C4-2B (cell line): ENCODE results near the gene DBNL.

Experiments used
- H3K27ac ChIP-seq: fragments of 450-650 bp; 2 replicates; pipeline ENCODE4 v1.5.1; 2017
- ZFX ChIP-seq: fragments of 450-650 bp; IDR thresholded peaks from 2 replicates; pipeline ENCODE4 v1.6.1; 2017
- TF ChIP-seq, protein P1 (sequence below): fragments of 450-650 bp; conservative IDR thresholded peaks from 2 replicates; pipeline ENCODE4 v1.5.1; 2017; ENCODE audit warnings: mild to moderate bottlenecking

Gene DBNL

DNA sequence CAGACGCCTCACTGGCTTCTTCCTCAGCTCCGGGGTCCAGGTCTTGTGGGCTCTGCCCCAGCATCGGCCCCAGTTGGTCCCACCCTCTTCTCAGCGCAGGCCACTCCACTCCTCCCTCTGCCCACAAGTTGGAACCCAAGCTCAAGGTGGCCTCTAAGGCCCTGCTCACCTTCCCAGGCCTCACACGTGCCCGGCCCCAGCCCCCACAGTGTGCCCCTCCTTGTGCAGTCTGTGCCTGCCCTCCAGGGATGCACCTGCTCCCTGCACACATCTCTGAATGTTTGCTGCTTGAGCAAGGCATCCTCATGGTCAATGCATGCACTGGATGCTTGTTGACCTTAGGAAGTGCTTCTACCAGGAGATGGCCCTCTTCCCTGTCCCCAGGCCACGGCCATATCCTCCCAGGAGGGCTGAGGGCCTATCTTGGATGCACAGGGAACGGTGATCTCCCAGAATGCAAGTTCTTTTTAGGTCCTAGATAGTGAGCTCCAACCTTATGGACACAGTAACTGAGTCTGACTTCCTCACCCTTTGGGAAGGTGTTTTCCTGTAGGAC lies 51.9 kb downstream of the DBNL start:
- H3K27ac ChIP-seq = no peak overlapping the region
- TF ChIP-seq, protein P1, sequence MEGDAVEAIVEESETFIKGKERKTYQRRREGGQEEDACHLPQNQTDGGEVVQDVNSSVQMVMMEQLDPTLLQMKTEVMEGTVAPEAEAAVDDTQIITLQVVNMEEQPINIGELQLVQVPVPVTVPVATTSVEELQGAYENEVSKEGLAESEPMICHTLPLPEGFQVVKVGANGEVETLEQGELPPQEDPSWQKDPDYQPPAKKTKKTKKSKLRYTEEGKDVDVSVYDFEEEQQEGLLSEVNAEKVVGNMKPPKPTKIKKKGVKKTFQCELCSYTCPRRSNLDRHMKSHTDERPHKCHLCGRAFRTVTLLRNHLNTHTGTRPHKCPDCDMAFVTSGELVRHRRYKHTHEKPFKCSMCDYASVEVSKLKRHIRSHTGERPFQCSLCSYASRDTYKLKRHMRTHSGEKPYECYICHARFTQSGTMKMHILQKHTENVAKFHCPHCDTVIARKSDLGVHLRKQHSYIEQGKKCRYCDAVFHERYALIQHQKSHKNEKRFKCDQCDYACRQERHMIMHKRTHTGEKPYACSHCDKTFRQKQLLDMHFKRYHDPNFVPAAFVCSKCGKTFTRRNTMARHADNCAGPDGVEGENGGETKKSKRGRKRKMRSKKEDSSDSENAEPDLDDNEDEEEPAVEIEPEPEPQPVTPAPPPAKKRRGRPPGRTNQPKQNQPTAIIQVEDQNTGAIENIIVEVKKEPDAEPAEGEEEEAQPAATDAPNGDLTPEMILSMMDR = no peak
- no peak for TF ChIP-seq ZFX

DNA sequence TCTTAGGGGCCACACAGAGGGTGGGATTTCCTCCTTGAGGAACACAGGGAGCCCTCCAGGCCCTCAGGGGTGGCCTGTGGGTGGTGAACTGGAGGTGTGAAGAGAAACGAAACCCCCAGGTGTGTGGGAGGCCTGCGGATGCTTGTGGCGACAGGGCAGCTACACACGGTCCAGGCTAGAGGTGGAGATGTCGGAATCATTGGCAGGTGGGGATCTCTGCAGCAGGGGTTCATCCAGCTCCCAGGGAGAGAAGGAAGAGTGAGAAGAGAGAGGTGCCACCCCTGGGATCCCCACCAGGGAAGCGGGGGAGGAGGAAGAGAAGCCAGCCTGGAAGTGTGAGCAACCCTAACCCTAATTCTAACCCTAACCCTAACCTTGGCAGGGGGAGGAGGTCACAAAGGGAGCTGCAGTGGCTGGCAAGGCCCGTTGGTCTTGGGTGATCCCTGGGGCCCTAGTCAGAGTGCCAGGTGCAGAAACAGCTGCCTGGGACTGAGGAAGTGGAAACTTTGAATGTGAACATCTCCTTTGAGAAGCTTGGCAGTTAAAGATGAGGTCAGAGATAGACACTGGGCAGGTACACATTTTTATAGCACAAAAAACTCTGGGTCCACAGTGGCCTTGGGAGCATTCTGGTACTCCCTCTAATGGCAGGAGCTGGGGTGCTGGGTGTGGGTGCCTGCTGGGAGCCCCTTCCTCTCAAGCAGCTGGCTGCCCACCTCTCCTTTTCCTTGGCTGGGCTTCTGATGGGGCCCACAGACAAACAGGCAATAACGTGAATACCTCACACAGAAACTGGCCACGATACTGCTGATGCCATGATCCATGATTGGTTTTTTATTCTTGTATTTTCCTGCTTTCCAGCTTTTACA lies 52.8 kb downstream of the DBNL start:
- TF ChIP-seq ZFX = no peak
- TF ChIP-seq, protein P1 = no peak
- no peak overlapping the region for H3K27ac ChIP-seq

DNA sequence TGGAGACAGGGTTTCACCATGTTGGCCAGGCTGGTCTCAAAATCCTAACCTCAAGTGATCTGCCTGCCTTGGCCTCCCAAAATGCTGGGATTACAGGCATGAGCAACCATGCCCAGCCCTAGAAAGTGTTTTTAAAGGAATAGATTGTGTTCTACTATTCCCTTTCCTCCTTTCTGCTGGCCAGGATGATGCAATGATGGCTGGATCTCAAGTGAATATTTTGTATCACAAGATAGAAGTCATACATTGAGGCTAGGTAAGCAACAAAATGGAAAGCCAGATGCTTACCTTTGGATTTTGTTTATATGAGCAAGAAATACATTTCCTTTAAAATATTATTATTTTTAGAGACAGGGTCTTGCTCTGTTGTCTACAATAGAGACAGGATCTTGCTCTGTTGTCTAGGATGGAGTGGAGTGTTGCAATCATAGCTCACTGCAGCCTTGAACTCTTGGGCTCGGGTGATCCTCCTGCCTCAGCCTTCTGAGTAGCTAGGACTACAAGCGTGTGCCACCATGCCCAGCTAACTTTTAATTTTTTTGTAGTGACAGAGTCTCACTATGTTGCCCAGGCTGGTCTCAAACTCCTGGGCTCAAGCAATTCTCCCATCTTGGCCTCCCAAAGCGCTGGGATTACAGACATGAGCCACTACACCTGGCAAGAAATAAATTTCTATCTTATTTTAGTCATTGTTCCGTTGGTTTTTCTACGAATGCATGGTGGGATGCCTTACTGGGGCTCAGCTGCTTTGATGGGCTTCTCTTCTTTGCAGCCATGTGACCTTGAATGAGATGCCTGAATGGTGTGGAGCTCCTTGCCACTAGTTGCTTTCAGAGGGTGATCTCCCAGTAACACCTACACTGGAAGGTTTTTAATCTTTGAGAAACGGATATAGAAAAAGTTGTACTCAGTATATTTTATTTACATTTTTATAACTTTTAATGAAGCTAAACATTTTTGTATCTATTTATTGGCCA lies 53.9 kb downstream of the DBNL start:
- H3K27ac ChIP-seq = no peak overlapping the region
- no peak for TF ChIP-seq ZFX
- TF ChIP-seq, protein P1 = no peak

DNA sequence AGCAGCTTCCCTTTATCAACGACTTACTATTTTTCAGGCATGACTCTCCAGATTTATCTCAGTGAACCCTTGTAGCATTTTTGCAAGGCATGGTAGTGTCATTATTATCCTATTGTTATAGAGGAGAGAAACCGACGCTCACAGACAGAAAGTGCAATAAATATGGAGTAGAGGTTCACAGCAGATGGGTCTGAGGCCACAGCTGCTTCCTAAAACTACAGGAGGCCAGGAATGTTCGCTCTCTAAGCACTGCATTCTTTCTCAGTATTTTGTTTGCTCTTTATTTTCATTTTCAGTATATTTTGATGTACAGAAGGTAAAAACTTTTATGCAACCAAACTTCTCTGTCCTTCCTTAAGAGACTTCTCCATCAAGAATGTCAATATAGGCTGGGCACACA lies 55.2 kb downstream of the DBNL start:
- H3K27ac ChIP-seq = no peak overlapping the region
- TF ChIP-seq ZFX = no peak
- TF ChIP-seq, protein P1 = no peak

DNA sequence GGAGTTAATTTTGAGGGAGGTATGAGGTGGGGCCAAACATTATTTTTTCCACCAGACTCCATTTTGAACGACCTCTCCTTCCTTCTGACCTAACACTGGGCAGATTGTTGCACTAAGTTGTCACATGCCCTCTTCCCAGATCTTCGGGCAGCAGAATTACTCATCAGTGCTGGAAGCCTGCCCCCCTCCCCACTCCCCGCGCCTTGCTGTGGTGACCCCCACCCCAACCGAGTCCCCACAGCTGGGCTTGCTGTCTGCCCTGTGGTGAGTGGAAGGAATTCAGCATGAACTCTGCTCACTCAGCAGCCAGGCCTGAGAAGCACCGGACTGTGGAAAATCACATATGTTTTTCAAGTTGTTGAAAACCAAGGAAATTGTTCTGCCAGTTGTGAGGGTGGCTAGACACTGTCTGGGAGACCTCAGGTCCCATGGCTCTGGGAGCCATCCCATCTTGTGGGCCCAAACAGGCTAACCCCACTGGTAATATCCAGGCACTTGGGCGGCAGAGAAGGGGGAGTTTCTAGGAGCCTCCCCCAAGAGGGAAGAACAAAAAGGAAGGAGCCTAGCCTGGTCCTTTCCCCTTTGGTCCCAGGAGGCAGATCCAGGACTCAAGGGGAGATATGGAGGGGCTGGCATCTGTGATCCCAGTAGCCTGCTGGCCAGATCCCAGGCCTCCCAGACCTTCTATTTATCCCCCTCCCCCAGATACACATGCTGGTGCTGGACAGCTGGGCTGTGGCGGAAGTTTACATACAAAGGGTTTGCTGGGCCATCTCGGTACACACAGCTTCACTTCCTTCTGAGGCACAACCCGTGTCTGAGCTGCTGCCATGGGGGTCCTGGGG lies 56.2 kb downstream of the DBNL start:
- no peak overlapping the region for H3K27ac ChIP-seq
- no peak for TF ChIP-seq ZFX
- TF ChIP-seq, protein P1 = no peak

DNA sequence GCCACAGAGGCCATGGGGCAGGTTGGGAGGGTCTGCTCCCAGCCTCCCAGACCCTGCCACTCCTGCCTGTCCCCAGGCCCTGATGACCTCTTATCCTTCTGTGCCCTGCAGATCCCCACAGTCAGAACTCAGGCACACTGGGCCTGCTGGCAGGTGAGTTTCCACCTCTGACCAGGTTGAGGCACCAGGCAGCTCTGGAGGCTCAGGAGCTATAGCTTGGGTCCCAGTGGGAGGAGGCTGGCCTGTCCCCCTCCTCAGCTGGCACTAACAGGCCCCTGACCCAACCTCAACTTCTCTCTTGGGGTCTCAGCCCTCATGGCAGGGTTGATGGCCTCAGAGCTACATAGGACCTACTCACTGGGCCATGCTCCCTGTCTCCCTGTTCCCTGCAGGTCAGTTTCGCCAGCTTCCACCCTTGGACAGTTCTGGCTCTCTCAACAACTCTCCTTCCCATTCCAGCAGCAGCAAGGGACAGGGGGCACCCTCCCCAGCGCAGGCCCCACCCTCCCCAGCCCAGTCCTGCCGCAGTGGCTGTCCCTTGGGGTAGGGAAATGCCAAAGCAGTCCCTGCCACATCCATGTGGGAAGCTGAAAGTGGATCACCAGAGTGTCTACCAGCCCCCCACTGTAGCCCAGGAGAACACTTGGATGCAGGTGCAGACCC lies 56.9 kb downstream of the DBNL start:
- TF ChIP-seq, protein P1 = no peak
- TF ChIP-seq ZFX = no peak
- H3K27ac ChIP-seq = no peak overlapping the region
